AG08395 (cell line): ENCODE results near the gene ASCC2.

ENCODE experiments used
- DNase-seq: peaks from one replicate; pipeline ENCODE4 v3.0.0; 2012; ENCODE audit warnings: mixed read lengths, low spot score

The ASCC2 gene

GRCh38 chr22:29817724-29818123 lies 20.4 kb downstream of the ASCC2 start:
- DNase-seq = no peak

- DNase-seq = no peak
These were observed 21.1 kb downstream of the ASCC2 start for GRCh38 chr22:29816980-29817379.

GRCh38 chr22:29816539-29816938 lies 21.5 kb downstream of the ASCC2 start:
- DNase-seq = no peak

- no peak for DNase-seq
These were observed 21.9 kb downstream of the ASCC2 start for GRCh38 chr22:29816128-29816527.

- no peak for DNase-seq
These were observed 22.5 kb downstream of the ASCC2 start for GRCh38 chr22:29815580-29815979.

GRCh38 chr22:29814003-29814402 lies 24.1 kb downstream of the ASCC2 start:
- no peak for DNase-seq

- no peak for DNase-seq
These were observed 24.5 kb downstream of the ASCC2 start for GRCh38 chr22:29813563-29813962.

GRCh38 chr22:29813126-29813525 lies 24.9 kb downstream of the ASCC2 start:
- no peak for DNase-seq

- DNase-seq = no peak
These were observed 26.7 kb downstream of the ASCC2 start for GRCh38 chr22:29811377-29811776.

GRCh38 chr22:29810216-29810615 lies 27.9 kb downstream of the ASCC2 start:
- DNase-seq = no peak

GRCh38 chr22:29806196-29806595 lies 31.9 kb downstream of the ASCC2 start:
- no peak for DNase-seq

GRCh38 chr22:29804985-29805384 lies 33.1 kb downstream of the ASCC2 start:
- no peak for DNase-seq

GRCh38 chr22:29803190-29803589 lies 34.9 kb downstream of the ASCC2 start:
- no peak for DNase-seq

GRCh38 chr22:29801796-29802195 lies 36.3 kb downstream of the ASCC2 start:
- DNase-seq = no peak

GRCh38 chr22:29801153-29801552 lies 36.9 kb downstream of the ASCC2 start:
- no peak for DNase-seq

GRCh38 chr22:29799217-29799680 lies 38.8 kb downstream of the ASCC2 start:
- peak; percentile 98 for DNase-seq

- no peak for DNase-seq
These were observed 39.3 kb downstream of the ASCC2 start for GRCh38 chr22:29798801-29799200.

- DNase-seq = no peak
These were observed 39.8 kb downstream of the ASCC2 start for GRCh38 chr22:29798318-29798717.

- no peak for DNase-seq
These were observed 40.7 kb downstream of the ASCC2 start for GRCh38 chr22:29797351-29797750.

- DNase-seq = no peak
These were observed 42.4 kb downstream of the ASCC2 start for GRCh38 chr22:29795663-29796062.

- no peak for DNase-seq
These were observed 44.7 kb downstream of the ASCC2 start for GRCh38 chr22:29793396-29793795.

GRCh38 chr22:29790061-29790460 lies 48.0 kb downstream of the ASCC2 start:
- DNase-seq = no peak

GRCh38 chr22:29788339-29789279 lies 49.5 kb downstream of the ASCC2 start:
- no peak for DNase-seq
